GM18520 (cell line): Measurements from ENCODE around the gene RNFT2.
"Not testable (repeated sequence)": the region's sequence is repeated elsewhere in the genome, so short reads cannot be mapped to it uniquely, and the experiment has no call there.

Experiments used
- ATAC-seq: cut with Tn5 transposase; IDR thresholded peaks from one replicate; pipeline ENCODE4 v1.9.1; 2021; ENCODE audit not compliant: unreplicated experiment

The RNFT2 gene

DNA sequence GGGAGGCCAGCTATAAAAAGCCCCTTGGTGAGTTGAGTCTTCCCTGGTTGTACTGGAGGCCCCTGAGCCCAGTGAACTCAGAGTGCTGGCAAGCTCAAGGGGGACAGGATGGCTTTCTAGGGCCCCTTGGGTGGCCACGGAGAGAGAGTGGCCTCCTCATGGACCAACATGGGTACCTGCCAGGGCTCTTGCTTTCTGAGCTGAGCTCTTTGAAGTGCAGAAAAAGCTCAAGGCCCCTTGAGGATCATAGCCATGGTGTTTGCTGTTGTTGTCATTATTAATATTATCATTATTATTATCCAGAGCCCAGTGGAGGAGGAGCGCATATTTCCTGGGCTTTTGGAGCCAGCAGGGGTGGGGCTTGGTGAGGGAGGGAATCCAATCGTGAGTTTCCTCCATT, 6.7 kb downstream of the RNFT2 start:
- no peak for ATAC-seq

DNA sequence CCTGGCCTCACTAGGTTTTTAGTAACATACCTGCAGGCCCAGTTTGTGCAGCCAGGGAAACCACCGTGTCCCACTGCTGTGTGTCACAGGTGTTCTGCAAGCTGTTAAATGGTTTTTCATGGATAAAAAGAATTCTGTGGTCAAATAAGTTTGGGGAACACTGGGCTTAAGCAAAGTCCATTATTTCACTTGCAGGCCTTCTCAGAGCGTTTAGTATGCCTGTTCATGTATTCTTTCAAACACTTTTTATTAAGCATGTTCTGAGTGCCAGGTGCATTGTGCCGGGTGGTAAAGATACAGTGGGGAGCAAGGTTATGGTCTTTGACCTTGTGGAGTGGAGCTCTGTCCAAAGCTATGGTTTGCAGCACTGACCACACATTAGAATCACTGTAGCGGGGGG, 7.4 kb downstream of the RNFT2 start:
- no peak for ATAC-seq

DNA sequence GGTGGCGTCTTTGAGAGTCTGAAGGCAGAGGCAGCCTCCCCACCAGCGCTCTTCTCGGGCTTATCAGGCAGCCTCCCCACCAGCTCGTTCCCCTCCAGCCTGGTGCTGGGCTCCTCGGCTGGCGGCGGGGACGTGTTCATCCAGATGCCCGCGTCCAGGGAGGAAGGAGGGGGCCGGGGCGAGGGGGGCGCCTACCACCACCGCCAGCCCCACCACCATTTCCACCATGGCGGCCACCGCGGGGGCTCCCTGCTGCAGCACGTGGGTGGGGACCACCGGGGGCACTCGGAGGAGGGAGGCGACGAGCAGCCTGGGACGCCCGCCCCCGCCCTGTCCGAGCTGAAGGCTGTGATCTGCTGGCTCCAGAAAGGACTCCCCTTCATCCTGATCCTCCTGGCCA, 11.8 kb downstream of the RNFT2 start:
- no peak for ATAC-seq

DNA sequence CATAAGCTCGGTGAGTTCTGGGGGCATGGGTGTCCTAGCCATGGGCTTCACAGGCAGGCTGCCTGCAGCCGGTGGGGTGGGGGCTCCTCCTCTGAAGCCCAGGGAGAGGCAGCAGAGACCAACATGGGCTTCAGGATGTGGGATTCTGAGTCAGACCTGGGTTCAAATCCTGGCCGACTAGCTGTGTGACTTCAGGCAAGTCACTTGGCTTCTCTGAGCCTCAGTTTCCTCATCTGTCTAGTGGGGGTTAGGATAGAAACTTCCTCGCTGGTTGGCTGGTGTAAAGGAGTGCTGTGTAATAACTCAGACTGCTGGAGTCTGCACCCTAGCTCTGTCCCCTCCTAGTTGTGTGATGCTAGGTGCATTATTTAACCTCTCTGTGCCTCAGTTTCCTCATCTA, 12.2 kb downstream of the RNFT2 start:
- ATAC-seq, result no peak

DNA sequence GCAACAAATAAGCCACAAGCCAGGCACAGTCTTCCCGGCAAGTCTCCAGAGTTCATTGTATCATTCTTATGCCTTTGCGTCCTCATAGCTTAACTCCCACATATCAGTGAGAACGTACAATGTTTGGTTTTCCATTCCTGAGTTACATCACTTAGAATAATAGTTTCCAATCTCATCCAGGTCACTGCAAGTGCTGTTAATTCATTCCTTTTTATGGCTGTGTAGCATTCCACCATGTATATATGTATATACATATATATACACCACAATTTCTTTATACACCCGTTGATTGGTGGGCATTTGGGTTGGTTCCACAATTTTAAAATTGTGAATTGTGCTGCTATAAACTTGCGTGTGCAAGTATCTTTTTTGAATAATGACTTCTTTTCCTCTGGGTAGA, 16.0 kb downstream of the RNFT2 start:
- ATAC-seq, result not testable (repeated sequence)

DNA sequence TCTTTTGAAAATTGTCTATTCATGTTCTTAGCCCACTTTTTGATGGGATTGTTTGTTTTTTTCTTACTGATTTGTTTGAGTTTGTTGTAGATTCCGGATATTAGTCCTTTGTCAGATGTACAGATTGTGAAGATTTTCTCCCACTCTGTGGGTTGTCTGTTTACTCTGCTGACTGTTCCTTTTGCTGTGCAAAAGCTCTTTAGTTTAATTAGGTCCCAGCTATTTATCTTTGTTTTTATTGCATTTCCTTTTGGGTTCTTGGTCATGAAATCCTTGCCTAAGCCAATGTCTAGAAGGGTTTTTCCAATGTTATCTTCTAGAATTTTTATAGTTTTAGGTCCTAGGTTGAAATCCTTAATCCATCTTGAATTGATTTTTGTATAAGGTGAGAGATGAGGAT, 16.7 kb downstream of the RNFT2 start:
- not testable (repeated sequence) for ATAC-seq

DNA sequence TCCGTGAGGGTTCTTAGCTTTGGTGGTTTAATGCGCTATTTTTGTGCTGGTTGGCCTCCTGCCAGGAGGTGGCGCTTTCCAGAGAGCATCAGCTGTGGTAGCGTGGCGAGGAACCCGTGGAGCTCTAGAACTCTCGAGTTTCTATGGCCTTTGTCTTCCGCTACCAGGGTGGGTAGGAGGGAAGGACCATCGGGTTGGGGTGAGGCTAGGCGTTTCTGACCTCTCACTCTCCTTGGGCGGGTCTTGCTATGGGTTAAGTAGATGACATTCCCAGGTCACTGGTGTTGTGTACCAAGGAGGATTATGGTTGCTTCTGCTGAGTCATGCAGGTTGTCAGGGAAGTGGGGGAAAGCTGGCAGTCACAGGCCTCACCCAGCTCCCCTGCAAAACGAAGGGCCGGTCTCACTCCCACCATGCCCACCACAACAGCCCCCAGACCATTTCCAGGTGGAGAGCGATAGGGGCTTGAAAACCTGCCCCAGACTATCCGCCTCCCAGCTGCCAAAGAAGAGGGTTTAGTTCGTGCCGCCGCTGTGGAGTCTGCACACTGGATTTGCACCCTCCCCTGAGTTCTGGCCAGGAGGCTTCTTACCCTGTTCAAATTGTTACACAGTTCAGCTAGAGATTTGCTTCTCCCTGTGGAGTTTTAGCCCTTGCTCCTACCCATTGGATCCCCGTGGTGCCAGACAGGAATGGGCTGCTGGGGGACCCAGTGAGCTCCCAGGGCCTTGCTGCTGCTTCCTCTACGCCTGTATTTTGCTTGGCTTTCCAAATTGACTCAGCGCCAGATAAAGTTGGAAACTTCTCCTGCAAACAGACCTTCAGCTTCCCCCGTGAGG, 21.9 kb downstream of the RNFT2 start:
- ATAC-seq, result no peak

DNA sequence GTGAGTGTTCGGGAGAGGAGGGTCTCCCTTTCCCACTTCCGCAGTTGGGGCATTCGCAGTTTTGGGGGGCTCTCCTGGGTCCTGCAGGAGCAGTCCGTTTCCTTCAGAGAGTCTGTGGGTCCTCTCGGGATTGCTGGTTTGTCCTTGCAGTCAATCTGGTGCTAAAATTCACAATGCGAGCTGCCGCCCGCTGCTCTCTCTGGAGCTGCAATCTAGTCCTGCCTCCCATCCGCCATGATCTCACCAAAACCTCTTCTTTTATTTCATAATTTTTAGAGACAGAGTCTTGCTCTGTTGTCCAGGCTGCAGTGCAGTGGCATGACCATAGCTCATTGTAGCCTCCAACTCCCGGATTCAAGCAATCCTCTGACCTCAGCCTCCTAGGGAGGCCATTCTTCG, 22.5 kb downstream of the RNFT2 start:
- ATAC-seq, result no peak

DNA sequence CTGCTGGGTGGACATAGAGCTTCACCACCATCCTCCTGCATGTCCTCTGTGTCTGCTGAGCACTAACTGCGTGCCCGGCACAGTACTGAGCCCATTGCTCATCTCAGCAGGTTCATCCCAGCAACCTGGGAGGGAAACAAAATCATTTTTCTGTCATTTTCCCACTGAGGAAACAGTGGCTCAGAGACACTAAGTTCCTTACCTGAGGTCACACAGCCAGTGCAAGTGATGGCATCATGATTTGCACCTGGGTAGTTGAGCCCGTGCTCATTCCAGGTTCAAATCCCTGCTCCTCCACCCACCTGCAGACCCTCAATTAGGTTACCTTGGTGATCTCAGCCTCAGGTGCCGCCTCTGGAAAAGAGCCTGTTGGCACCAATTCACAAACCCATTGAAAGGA, 23.4 kb downstream of the RNFT2 start:
- ATAC-seq, result no peak

DNA sequence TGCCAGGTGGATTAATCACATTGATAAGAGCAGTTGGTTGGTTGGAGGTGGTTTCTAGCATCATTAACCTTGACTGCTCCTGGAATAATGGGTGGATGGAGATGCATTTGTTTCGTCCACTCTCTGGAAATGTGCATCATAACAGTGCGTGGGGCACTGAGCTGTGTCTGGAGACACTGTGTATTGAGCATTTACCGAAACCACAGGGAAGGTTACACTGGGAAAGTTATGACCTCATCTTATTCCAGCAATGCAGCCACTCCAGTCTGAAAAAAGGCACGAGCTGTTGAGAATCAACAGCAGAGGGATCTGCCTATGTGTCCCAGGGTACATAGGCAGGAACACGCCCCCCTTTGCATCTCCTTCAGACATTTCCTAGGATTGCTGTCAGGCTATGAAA, 27.2 kb downstream of the RNFT2 start:
- ATAC-seq, result no peak

DNA sequence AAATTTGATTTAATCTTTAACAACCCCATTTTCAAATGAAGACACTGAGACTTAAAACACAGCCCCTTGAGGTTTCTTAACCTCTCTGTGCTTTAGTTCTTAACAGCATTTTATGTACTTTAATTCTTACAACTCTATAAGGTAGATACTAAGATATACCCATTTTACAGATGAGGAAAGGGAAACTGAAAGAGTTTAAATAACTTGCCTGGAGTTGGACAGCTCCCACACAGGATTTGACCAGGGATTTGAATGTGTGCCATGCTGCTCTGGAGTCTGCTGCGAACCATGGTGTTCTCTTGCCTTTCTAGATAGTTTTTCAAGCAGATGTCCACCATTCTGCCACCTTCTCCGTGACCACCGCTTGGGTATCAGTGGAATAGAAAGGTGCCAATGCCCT, 28.2 kb downstream of the RNFT2 start:
- no peak for ATAC-seq

DNA sequence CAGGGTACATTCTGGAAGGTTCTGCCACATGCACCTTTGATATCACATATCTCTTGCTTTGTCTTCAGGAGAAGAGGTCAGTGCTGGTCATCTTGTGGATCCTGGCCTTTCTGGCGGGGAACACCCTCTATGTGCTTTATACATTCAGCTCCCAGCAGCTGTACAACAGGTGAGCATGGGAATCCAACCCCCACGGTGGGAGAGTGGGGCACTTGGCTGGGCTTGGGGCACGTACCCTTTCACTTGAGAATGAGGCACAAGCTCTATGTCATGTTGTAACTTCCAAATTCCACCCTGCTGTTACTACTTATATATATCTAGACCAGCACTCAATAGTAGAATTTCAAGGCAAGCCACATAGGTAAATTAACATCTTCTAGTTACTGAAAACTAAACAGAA, 28.6 kb downstream of the RNFT2 start:
- no peak for ATAC-seq

DNA sequence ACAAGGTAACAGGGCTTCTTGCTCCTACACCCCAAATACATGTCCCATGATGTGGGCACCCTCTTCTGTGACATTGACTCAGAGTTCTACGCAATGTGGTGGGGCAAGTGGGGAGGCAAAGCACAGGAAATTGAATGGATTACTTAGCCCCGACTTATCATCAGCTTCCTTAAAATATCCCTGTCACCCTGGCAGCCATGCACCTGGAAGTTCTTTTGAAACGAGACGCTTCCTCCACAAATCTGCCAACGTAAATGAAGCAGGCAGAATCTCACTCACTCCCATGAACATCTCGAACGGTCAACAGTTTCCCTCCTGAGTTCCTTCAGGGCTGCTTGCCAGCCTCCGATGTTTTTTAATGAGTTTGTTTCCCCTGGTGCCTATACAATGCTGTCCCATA, 33.5 kb downstream of the RNFT2 start:
- no peak for ATAC-seq

DNA sequence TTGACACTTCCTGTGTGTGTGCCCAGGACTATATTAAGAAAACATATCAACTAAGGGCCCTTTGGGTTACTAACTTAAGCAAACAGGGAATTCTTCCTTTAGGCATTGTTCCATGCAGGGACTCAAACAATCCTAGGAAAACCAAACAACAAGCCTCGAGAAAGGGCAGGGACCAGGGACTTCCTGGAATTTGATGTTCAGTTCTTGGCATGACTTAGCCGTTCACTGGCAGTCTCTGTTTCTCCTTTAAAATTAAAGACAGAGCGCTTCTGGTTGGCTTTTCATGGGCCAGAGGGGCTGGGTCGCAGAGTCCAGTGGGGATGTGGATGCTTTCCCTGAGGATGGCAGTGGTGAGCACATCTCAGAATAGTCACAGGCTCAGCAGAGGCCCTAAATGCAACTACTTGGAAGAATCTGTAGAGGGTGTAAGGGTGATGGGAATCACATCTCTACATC, 35.2 kb downstream of the RNFT2 start:
- no peak for ATAC-seq

DNA sequence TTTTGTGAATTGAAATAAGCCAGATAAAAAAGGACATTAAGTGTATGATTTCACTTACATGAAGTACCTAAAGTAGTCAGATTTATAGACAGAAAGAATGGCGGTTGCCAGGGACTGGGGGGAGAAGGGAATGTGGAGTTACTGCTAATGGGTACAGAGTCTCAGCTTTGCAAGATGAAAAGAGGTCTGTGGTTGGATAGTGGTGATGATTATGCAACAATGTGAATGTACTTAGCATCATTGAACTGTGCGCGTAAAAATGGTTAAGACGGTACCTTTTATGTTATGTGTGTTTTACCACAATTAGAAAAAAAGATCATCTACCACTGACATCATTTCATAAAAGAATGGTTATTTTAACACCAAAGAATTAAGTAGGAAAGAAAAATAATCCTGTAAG, 35.9 kb downstream of the RNFT2 start:
- ATAC-seq, result no peak

DNA sequence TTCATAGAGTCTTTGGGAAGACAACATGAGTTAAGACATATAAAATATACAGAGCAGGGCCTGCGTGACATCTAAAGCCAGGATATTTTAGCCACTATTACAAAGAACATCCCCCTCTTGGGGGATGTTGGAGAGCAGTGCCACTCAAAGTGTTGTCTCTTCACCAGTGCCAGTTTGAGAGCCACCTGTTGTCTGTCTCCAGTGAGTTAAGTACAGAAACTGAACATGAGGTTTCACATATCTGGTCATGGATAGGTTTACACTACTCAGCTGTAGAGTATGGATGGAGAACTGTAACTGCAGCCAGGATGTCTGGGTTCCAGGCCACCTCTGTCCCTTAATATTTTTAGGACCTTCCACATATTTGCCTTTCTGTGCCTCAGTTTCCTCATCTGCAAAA, 39.1 kb downstream of the RNFT2 start:
- ATAC-seq, result no peak

DNA sequence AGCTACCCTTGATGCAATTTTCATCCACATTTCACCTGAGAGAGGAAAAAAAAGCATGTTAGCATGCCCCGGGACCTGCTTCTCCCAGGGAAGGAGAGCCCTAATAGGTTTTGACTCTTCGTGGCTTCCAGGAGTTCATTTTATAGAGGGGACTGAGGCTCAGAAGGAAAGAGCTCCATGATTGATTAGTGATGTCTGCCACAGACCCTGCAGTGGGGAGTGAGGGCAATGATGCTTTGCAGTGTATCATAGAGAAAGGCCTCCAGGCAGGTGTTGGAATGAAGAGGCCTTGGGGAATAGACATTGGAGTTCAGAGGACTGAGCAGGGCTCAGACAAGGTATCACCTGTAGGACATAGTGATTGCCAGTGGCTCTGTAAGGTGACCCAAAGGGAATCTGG, 41.5 kb downstream of the RNFT2 start:
- ATAC-seq, result no peak

DNA sequence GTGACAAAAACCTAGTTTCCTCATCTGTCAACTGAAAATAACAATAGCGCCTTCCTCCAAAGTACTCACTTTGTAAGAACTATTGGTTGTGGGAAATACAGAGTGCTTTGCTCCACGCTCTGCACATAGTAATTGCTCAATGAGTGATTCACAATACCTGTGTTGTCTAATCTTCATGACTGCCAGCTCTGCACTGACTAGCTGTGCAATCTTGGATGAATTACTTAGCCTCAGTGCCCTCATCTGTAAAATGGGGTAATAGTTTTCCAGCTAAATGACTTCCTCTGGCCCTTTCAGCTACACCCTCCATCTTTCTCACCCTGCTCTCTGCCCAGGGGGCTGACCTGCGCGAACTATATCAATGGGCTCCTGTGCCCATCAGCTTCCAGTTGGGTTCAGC, 42.8 kb downstream of the RNFT2 start:
- no peak for ATAC-seq

DNA sequence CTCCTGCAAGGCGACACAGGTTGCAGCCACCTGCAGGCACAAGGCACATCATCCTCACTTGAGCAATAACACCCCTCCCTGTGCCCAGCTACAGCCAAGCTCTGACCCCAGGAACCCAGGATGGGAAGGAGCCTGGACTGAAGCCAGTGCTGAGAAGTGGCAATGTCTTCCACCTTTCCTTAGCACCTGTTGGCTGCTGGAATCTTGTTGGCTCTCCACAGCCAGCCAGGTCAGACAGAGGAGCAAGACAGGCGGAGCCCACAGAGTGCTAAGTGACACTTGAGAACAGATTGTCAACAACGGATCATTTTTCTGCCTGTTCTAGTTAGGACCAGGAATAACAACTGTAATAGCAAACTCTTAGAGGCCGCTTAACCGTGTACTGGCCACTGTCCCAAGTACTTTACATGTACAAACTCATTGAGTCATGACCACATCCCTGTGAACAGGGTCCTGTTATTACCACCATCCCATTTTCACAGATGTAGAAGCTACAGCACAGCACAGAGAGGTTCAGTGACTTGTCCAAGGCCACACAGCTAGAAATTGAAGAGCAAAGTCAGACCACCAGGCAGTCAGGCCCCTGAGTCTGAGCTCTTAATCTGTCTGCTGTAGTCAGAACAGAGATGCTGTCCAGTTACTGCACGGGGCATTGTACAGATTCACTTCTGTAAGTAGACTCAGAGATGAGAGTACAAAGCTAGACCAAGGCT, 45.6 kb downstream of the RNFT2 start:
- ATAC-seq, result no peak

DNA sequence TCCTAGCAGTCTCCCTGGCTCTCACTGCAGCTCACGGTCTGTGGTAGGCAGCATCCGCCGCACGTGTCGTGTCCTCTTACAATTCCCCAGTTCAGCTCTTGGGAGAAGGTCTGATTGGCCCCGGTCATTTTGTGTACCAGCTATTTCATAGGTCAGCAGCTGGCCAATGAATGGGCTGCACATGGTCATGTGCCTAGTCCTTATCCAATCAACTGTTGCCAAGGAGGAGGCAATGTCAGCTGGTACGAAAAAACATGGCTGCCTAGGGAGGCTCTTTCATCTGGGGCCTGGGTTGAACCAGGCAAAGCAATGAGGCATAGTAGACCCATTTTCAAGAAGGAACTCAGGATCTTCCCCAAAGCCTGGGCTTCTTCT, 46.1 kb downstream of the RNFT2 start:
- ATAC-seq, result no peak

DNA sequence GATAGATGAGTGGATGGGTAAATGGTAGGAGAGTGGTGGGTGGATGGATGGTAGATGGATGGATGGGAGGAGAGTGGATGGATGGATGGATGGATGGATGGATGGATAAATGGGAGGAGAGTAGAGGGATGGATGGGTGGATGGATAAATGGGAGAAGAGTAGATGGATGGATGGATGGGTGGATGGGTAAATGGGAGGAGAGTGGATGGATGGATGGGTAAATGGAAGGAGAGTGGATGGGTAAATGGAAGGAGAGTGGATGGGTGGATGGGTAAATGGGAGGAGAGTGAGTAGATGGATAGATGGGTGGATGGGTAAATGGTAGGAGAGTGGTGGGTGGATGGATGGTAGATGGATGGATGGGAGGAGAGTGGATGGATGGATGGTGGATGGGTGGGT, 51.4 kb downstream of the RNFT2 start:
- ATAC-seq, result not testable (repeated sequence)

DNA sequence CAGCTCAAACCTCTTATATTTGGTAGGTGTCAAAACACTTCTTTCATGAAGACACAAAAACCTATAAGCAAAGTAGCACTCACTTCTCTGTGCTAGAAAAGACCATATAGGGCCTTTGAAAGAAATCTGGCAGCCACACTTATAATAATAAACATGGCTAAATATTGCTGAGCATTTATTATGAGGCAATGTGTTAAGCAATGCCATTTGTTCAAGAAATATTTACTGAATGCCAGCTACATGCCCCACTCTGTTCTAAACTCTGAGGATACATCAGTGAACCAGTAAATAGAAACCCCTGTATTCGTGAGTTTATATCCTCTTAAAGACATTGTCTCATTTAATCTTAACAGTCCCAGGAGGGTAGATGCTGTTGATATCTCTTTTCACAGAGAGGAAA, 52.0 kb downstream of the RNFT2 start:
- no peak for ATAC-seq

DNA sequence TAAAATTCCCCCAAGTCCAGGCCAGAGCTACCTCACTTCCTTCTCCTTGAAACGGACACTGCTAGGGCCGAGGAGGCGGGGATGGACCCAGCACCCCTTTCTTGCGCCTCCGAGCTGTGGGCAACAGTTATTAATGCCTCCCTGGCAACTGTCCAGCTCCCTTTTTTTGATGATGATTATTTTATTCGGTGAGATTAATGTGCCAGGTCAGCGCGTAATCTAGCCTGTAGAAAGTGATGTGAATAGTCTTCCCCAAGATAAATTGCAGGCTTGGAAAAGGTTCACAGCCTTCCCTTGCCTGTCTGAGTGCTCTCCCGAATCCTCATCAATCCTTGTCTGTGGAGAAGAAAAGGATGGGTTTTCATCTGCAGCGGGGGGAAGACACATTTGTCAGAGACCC, 54.3 kb downstream of the RNFT2 start:
- ATAC-seq, result no peak
